ENCODE results near the gene RBM4B.

Gene RBM4B

Small RNA genes lying within 50 kb of the gene (small RNA-seq; reads per million reads assigned to genes)
- gene RN7SL12P (0 reads per million in 2 experiments), gene RNU4-39P (0 to 0.13 reads per million in 2 experiments)
